ENCODE data around the gene KCNC1.
A peak's percentile ranks its signal among the peaks of the same experiment; 100 is the strongest.

KCNC1 gene

GRCh38 chr11:17734418-17734911 lies at the start of gene KCNC1:
KCNC1 (plus strand) TSS chr11:17734781; CDS start chr11:17736003, 1,222 bp downstream.
- peak in 1 of 2 experiments; percentile 13 for DNase-seq
- TF ChIP-seq POLR2A (IDR thresholded peaks at IDR 0.05; ENCODE audit: low read length): no peak
- no peak for TF ChIP-seq GATA1 (IDR thresholded peaks at IDR 0.05; ENCODE audit: low read depth, low read length)

- DNase-seq: no peak
These were observed 48.2 kb upstream of the KCNC1 start for GRCh38 chr11:17686231-17686980.

GRCh38 chr11:17687946-17688670 lies 46.5 kb upstream of the KCNC1 start:
- TF ChIP-seq POLR2A (IDR thresholded peaks at IDR 0.05; ENCODE audit: low read length) (no peak), GATA1 (IDR thresholded peaks at IDR 0.05; ENCODE audit: low read depth, low read length) (no peak)
- DNase-seq: no peak

More at GRCh38 chr11:17686231-17686980, 48.2 kb upstream of the KCNC1 start:
- TF ChIP-seq GATA1 (IDR thresholded peaks at IDR 0.05; ENCODE audit: low read depth, low read length) (no peak), POLR2A (IDR thresholded peaks at IDR 0.05; ENCODE audit: low read length) (no peak)

GRCh38 chr11:17691550-17691949 lies 43.0 kb upstream of the KCNC1 start:
- TF ChIP-seq GATA1 (IDR thresholded peaks at IDR 0.05; ENCODE audit: low read depth, low read length) (no peak), POLR2A (IDR thresholded peaks at IDR 0.05; ENCODE audit: low read length) (no peak)
- DNase-seq: no peak

- DNase-seq: no peak
- no peak for TF ChIP-seq GATA1 (IDR thresholded peaks at IDR 0.05; ENCODE audit: low read depth, low read length)
- TF ChIP-seq POLR2A (IDR thresholded peaks at IDR 0.05; ENCODE audit: low read length): no peak
These were observed 42.6 kb upstream of the KCNC1 start for GRCh38 chr11:17691976-17692375.

- DNase-seq: no peak
- TF ChIP-seq GATA1 (IDR thresholded peaks at IDR 0.05; ENCODE audit: low read depth, low read length) (no peak), POLR2A (IDR thresholded peaks at IDR 0.05; ENCODE audit: low read length) (no peak)
These were observed 41.6 kb upstream of the KCNC1 start for GRCh38 chr11:17692931-17693330.

DNA sequence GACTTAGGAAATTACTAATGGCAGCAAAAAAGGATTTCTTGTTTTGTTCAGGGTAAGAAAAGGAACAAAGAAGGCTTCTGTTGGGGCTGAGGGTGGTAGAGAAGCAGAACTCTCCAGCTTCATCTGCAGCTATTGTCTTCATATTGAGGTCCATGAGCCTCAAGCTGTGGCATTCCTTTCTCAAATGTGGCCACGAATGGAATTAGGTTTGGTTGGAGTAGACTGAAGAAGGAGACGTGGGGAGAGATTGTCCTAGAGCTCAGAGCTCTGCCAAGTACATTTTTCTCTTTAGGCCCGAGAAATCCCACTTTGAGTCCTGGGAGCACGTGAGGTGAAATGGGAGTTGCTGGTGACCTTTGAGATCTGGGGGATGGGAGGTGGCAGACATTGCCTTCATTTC lies 41.0 kb upstream of the KCNC1 start:
- TF ChIP-seq GATA1 (IDR thresholded peaks at IDR 0.05; ENCODE audit: low read depth, low read length) (no peak), POLR2A (IDR thresholded peaks at IDR 0.05; ENCODE audit: low read length) (no peak)
- DNase-seq: no peak

- DNase-seq: no peak
- no peak for TF ChIP-seq GATA1 (IDR thresholded peaks at IDR 0.05; ENCODE audit: low read depth, low read length)
- TF ChIP-seq POLR2A (IDR thresholded peaks at IDR 0.05; ENCODE audit: low read length): no peak
These were observed 40.0 kb upstream of the KCNC1 start for GRCh38 chr11:17694494-17695110.

DNA sequence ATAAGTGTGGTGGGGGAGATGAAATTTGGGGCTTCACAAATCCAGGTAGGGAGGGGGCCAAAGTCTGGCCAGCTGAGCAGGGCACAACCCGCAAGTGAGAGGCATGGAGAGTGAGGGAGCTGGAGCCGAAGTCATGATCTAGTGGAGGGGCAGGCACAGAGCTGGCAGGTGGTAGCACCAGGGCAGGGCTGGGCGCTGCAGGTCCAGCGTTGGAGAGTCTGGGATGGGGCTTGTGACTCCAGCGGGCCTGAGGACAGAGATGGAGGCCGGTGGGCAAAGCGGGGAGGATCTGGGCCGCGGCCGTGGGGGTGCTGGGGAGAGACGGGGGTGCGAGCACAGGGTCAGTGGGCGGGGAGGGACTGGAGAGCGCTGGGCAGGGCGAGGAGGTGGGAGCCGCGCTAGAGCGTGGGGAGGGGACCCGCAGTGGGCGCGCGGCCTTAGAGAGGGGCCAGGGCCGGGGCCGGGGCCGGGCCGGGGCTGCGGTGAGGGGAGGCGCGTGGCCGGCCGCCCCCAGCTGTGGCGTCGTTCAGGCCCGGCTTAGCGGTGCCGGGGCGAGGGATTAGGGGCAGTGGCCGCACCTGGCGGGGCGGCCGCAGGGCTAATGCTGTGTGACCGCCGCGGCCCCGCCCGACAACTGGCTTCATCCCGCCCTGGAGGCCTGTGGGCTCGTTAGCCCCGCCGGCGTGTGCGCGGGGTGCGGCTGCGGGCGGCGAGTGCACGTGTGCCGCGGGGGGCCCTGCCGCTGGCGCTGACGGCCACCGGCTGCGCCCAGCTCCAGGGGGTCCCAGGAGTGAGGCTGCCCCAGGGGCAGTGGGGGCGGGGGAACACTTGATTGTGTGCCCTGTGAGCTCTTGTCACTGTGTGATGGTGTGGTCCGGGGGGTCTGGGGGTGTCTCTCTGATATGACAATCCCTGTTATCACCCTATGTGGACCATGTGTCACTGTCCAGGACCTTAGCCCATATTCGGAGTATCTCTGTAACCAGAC lies 38.8 kb upstream of the KCNC1 start:
- DNase-seq: no peak
- TF ChIP-seq GATA1 (IDR thresholded peaks at IDR 0.05; ENCODE audit: low read depth, low read length): no peak
- TF ChIP-seq POLR2A (IDR thresholded peaks at IDR 0.05; ENCODE audit: low read length): no peak

- no peak for TF ChIP-seq POLR2A (IDR thresholded peaks at IDR 0.05; ENCODE audit: low read length)
- TF ChIP-seq GATA1 (IDR thresholded peaks at IDR 0.05; ENCODE audit: low read depth, low read length): no peak
- DNase-seq: no peak
These were observed 37.8 kb upstream of the KCNC1 start for GRCh38 chr11:17696741-17697140.

- TF ChIP-seq POLR2A (IDR thresholded peaks at IDR 0.05; ENCODE audit: low read length) (no peak), GATA1 (IDR thresholded peaks at IDR 0.05; ENCODE audit: low read depth, low read length) (no peak)
- no peak for DNase-seq
These were observed 37.2 kb upstream of the KCNC1 start for GRCh38 chr11:17697175-17697949.

Data from erythroblast (primary cell).